Keratinocyte (primary cell): ENCODE measurements around the gene KHNYN. TPM values are rescaled to one million over a fixed set of nuclear protein-coding genes. Genes with fewer than 3 reads are reported as not detected.

Source experiments
- DNase-seq: peaks from one replicate; pipeline ENCODE4 v3.0.0-alpha.2; 2011; ENCODE audit warnings: low read depth, missing footprints, low spot score
- FAIRE-seq: peaks from 2 replicates; lab custom pipeline; 2011; peaks lifted over from hg19 to GRCh38; lab: Jason Lieb, UNC
- H2AFZ ChIP-seq: 2 replicates; pipeline ENCODE4 v1.6.0; 2012; ENCODE audit warnings: low read length, control low read depth, inconsistent platforms; ENCODE audit not compliant: control insufficient read depth
- H3K27ac ChIP-seq: 2 replicates; pipeline ENCODE4 v1.5.1; 2011; ENCODE audit warnings: low read length; ENCODE audit not compliant: control insufficient read depth, insufficient read depth
- H3K27me3 ChIP-seq: 3 replicates; pipeline ENCODE4 v1.6.0; 2011; ENCODE audit warnings: low read length; ENCODE audit not compliant: control insufficient read depth, insufficient read depth; ENCODE audit errors: extremely low read depth
- H3K36me3 ChIP-seq, 2 experiments: 2 replicates in 1 of 2; 3 replicates in 1 of 2; pipeline ENCODE4 v1.5.1; 2011; ENCODE audit warnings: low read length in 2 of 2, mild to moderate bottlenecking in 1 of 2; ENCODE audit not compliant: control insufficient read depth in 2 of 2, insufficient read depth in 2 of 2; ENCODE audit errors: extremely low read depth in 1 of 2
- H3K4me1 ChIP-seq: 3 replicates; pipeline ENCODE4 v1.5.1; 2011; ENCODE audit warnings: low read length; ENCODE audit not compliant: control insufficient read depth, insufficient read depth; ENCODE audit errors: extremely low read depth
- H3K4me2 ChIP-seq: 3 replicates; pipeline ENCODE4 v1.6.0; 2011; ENCODE audit warnings: low read depth, low read length; ENCODE audit not compliant: control insufficient read depth, insufficient read depth; ENCODE audit errors: extremely low read depth
- H3K4me3 ChIP-seq, 3 experiments: fragments of 200-600 bp in 1 of 3; sonication (generic) in 1 of 3; 2 replicates in 2 of 3; 3 replicates in 1 of 3; pipeline ENCODE4 v1.5.1; 2011 to 2016; ENCODE audit warnings: low read length in 3 of 3, mild to moderate bottlenecking in 3 of 3, control low read depth in 2 of 3, inconsistent platforms in 1 of 3, low read depth in 1 of 3, mixed read lengths in 1 of 3, mixed run types in 1 of 3, moderate library complexity in 1 of 3; ENCODE audit not compliant: control insufficient read depth in 2 of 3, insufficient read depth in 2 of 3; ENCODE audit errors: extremely low read depth in 1 of 3
- H3K79me2 ChIP-seq: 2 replicates; pipeline ENCODE4 v1.6.0; 2012; ENCODE audit warnings: low read length; ENCODE audit not compliant: control insufficient read depth, insufficient read depth
- H3K9ac ChIP-seq: 3 replicates; pipeline ENCODE4 v1.6.0; 2011; ENCODE audit warnings: low read length; ENCODE audit not compliant: control insufficient read depth, insufficient read depth; ENCODE audit errors: extremely low read depth
- H3K9me1 ChIP-seq: 3 replicates; pipeline ENCODE4 v1.6.0; 2011; ENCODE audit warnings: low read length; ENCODE audit not compliant: control insufficient read depth, insufficient read depth; ENCODE audit errors: extremely low read depth
- H3K9me3 ChIP-seq: 2 replicates; pipeline ENCODE4 v1.5.1; 2012; ENCODE audit warnings: low read depth, low read length; ENCODE audit not compliant: control insufficient read depth
- H4K20me1 ChIP-seq: 3 replicates; pipeline ENCODE4 v1.6.0; 2011; ENCODE audit warnings: low read length; ENCODE audit not compliant: control insufficient read depth, insufficient read depth; ENCODE audit errors: extremely low read depth
- EZH2 ChIP-seq: IDR thresholded peaks from one replicate; pipeline ENCODE4 v1.6.1; 2012; ENCODE audit warnings: inconsistent platforms, mild to moderate bottlenecking, low read length, moderate library complexity
- dilution Hi-C: fragments of 300-500 bp; cut with MboI; formaldehyde crosslinking; loops from one replicate; pipeline ENCODE4 v1.7.0; 2020; ENCODE audit warnings: low sequenced_read_pairs; ENCODE audit not compliant: extremely low pct_ligation_motif_present
- polyA plus RNA-seq, 5 experiments: library from polyadenylated mRNA; depleted of rRNA in 3 of 5; stranded (reverse) in 3 of 5; stranded (forward) in 1 of 5; unstranded in 1 of 5; fragments of >200 nt; gene quantifications; 1 replicate in 1 of 5; 2 replicates in 3 of 5; 3 replicates in 1 of 5; pipeline versions ENCODE4 v1.2.1 to v1.2.3, GENCODE V29; 2011 to 2012; ENCODE audit warnings: missing spikeins in 2 of 5, low read depth in 1 of 5, low replicate concordance in 1 of 5
- TF ChIP-seq, protein P1 (sequence below), 3 experiments: IDR thresholded peaks in 1 of 3; conservative IDR thresholded peaks in 1 of 3; optimal IDR thresholded peaks in 1 of 3; 2 replicates in 2 of 3; 3 replicates in 1 of 3; pipeline versions ENCODE3 to v1.5.1; 2011; ENCODE audit warnings: low read length in 3 of 3, mild to moderate bottlenecking in 3 of 3, moderate library complexity in 2 of 3, control low read depth in 1 of 3, inconsistent platforms in 1 of 3; ENCODE audit not compliant: insufficient read depth in 2 of 3; ENCODE audit errors: extremely low read depth in 1 of 3

KHNYN gene
- polyA plus RNA-seq, 1 donor (not counting 4 experiments of a cell fraction or from before 2014, with no cell fraction given), result 26.0 TPM

DNA sequence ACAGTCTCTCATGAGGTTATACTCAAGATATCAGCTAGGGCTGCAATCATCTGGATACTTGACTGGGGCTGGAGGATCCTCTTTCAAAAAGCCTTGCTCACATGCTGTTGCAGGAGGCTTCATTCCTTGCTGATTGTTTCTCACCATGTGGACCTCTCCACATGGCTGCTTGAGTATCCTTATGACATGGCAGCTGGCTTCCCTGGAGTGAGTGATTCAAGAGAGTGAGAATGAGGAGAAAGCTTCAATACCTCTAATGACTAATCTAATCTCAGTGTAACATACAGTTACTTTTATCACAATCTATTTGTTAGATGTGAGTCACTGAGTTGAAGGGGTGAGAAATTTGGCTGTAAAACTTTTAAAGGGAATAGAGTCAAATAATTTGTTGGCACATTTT lies 27.2 kb downstream of the KHNYN start:
- TF ChIP-seq EZH2, result no peak
- TF ChIP-seq, protein P1, sequence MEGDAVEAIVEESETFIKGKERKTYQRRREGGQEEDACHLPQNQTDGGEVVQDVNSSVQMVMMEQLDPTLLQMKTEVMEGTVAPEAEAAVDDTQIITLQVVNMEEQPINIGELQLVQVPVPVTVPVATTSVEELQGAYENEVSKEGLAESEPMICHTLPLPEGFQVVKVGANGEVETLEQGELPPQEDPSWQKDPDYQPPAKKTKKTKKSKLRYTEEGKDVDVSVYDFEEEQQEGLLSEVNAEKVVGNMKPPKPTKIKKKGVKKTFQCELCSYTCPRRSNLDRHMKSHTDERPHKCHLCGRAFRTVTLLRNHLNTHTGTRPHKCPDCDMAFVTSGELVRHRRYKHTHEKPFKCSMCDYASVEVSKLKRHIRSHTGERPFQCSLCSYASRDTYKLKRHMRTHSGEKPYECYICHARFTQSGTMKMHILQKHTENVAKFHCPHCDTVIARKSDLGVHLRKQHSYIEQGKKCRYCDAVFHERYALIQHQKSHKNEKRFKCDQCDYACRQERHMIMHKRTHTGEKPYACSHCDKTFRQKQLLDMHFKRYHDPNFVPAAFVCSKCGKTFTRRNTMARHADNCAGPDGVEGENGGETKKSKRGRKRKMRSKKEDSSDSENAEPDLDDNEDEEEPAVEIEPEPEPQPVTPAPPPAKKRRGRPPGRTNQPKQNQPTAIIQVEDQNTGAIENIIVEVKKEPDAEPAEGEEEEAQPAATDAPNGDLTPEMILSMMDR (optimal IDR thresholded peaks at IDR 0.05 in 1 of 3, IDR thresholded peaks at IDR 0.05 in 1 of 3, conservative IDR thresholded peaks at IDR 0.05 in 1 of 3; ENCODE audit: extremely low read depth in 1 of 3, insufficient read depth in 2 of 3, low read length in 3 of 3), result no peak
- Histone ChIP-seq H3K9me1 (no peaks in the 10 kb centered on the region), H3K4me3 (no peak overlapping the region), H3K79me2 (no peaks in the 10 kb centered on the region), H3K9ac (no peak overlapping the region), H3K36me3 (peaks cover 0 to 2% of the 10 kb centered on the region in 2 experiments), H2AFZ (no peak overlapping the region), H4K20me1 (no peaks in the 10 kb centered on the region), H3K4me1 (no peaks in the 10 kb centered on the region), H3K4me2 (no peak overlapping the region), H3K27ac (no peak overlapping the region), H3K9me3 (no peaks in the 10 kb centered on the region), H3K27me3 (no peaks in the 10 kb centered on the region)
- dilution Hi-C loops, result no loop called here
- DNase-seq (no peak), FAIRE-seq (no peak)

DNA sequence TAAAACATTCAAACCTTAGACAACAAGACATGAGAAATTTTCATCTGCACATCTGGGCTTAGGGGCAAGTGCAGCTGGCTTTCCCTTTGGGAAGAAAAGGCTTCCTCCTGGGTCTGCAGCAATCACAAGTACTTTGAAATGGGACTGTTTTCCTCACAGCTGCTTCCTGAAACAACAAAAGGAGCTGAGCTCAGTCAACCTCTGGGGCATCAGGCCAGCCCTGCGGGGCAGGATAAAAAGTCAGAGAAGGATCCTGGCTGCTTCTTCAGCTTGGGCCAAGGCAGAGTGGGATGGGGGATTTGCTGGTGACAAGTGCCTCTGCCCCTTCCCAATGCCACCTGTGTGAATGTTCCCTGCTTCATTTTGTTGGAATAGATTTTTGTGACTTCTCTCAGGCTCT lies 29.0 kb downstream of the KHNYN start:
- no peak overlapping the region for H2AFZ ChIP-seq
- no peaks in the 10 kb centered on the region for H3K9me3 ChIP-seq
- H3K4me1 ChIP-seq, result no peaks in the 10 kb centered on the region
- H3K9ac ChIP-seq, result no peak overlapping the region
- H3K4me3 ChIP-seq, result no peak overlapping the region
- FAIRE-seq (no peak), DNase-seq (no peak)
- no peaks in the 10 kb centered on the region for H3K79me2 ChIP-seq
- no peak overlapping the region for H3K4me2 ChIP-seq
- no peaks in the 10 kb centered on the region for H4K20me1 ChIP-seq
- dilution Hi-C loops, result no loop called here
- H3K9me1 ChIP-seq, result no peaks in the 10 kb centered on the region
- H3K27ac ChIP-seq, result no peak overlapping the region
- H3K36me3 ChIP-seq, result no peaks in the 10 kb centered on the region
- no peaks in the 10 kb centered on the region for H3K27me3 ChIP-seq
- no peak for TF ChIP-seq EZH2
- TF ChIP-seq, protein P1 (optimal IDR thresholded peaks at IDR 0.05 in 1 of 3, IDR thresholded peaks at IDR 0.05 in 1 of 3, conservative IDR thresholded peaks at IDR 0.05 in 1 of 3; ENCODE audit: extremely low read depth in 1 of 3, insufficient read depth in 2 of 3, low read length in 3 of 3), result no peak
